NCI-H526 treated with DMSO at 0.1 percent for 48 hours (cell line): ENCODE measurements around the gene TSC2.

Experiments
- DNase-seq: peaks from one replicate; lab custom pipeline; 2025; lab: John Stamatoyannopoulos, UW

Gene TSC2

GRCh38 chr16:2043667-2044451 is 3.9 kb upstream of the TSC2 start:
- DNase-seq = no peak

- no peak for DNase-seq
These were observed 3.2 kb upstream of the TSC2 start for GRCh38 chr16:2044541-2044940.

- DNase-seq = no peak
These were observed 1.6 kb upstream of the TSC2 start for GRCh38 chr16:2045965-2046892.

GRCh38 chr16:2046893-2047329 is 874 bp upstream of the TSC2 start:
- DNase-seq = no peak

GRCh38 chr16:2048116-2048543 is 345 bp downstream of the TSC2 start:
- DNase-seq = no peak

GRCh38 chr16:2053211-2053610 is 5.4 kb downstream of the TSC2 start:
- no peak for DNase-seq

GRCh38 chr16:2053897-2054296 is 6.1 kb downstream of the TSC2 start:
- no peak for DNase-seq

- no peak for DNase-seq
These were observed 6.9 kb downstream of the TSC2 start for GRCh38 chr16:2054543-2055245.

GRCh38 chr16:2056077-2056476 is 8.3 kb downstream of the TSC2 start:
- DNase-seq = no peak

GRCh38 chr16:2056681-2057407 is 9.1 kb downstream of the TSC2 start:
- no peak for DNase-seq

- DNase-seq = no peak
These were observed 9.7 kb downstream of the TSC2 start for GRCh38 chr16:2057438-2057837.

GRCh38 chr16:2058420-2058819 is 10.6 kb downstream of the TSC2 start:
- no peak for DNase-seq

- DNase-seq = no peak
These were observed 11.1 kb downstream of the TSC2 start for GRCh38 chr16:2058872-2059271.

- no peak for DNase-seq
These were observed 12.6 kb downstream of the TSC2 start for GRCh38 chr16:2060346-2060745.

- DNase-seq = no peak
These were observed 13.2 kb downstream of the TSC2 start for GRCh38 chr16:2061023-2061422.

GRCh38 chr16:2061526-2061925 is 13.7 kb downstream of the TSC2 start:
- no peak for DNase-seq

GRCh38 chr16:2062801-2063200 is 15.0 kb downstream of the TSC2 start:
- DNase-seq = no peak

- no peak for DNase-seq
These were observed 16.1 kb downstream of the TSC2 start for GRCh38 chr16:2063861-2064260.

- no peak for DNase-seq
These were observed 16.7 kb downstream of the TSC2 start for GRCh38 chr16:2064368-2064945.

GRCh38 chr16:2066139-2066538 is 18.4 kb downstream of the TSC2 start:
- DNase-seq = no peak
